ENCODE results near the gene NUMB.
A peak's percentile ranks its signal among the peaks of the same experiment; 100 is the strongest.

The NUMB gene

DNA sequence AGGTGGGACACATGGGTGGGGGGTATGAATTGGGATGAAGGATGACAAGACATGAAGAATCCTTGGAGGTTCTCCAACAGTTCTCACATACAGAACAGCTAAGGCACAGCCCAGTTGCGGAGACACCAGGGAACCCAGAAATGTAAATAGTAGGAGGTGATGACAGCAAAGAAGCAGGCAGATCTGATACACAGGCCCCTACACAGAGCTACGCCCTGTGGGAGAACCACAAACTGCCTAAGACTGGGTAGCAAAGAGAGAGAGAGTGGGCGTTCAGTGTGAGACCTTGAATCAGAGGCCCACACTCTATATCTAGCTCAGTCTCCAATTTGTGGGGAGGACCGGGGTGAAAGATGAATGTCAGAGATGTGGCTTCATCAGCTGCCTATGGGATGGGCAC, 9.5 kb upstream of the NUMB start:
- no peak overlapping the region for H3K18ac ChIP-seq (ENCODE audit: low read length)
- H3K36me3 ChIP-seq (ENCODE audit: control insufficient read depth in 1 of 2, insufficient read depth in 2 of 2, low read length in 2 of 2): no peaks in the 10 kb centered on the region
- no peak overlapping the region for H4K8ac ChIP-seq (ENCODE audit: low read depth, low read length)
- no peaks in the 10 kb centered on the region for H3K27me3 ChIP-seq (ENCODE audit: insufficient read depth, low read length)
- H3K4me1 ChIP-seq (ENCODE audit: control insufficient read depth in 1 of 2, insufficient read depth in 2 of 2, low read length in 2 of 2): peaks cover 2% of the 10 kb centered on the region in 2 experiments
- no peaks in the 10 kb centered on the region for H3K9me3 ChIP-seq (ENCODE audit: insufficient read depth, low read depth, low read length)
- H4K91ac ChIP-seq (ENCODE audit: low read depth, low read length): no peak overlapping the region
- H3K4me3 ChIP-seq (ENCODE audit: low read depth, low read length): no peak overlapping the region
- H3K79me2 ChIP-seq (ENCODE audit: control insufficient read depth, insufficient read depth, low read length, poor library complexity): no peaks in the 10 kb centered on the region
- no peak overlapping the region for H3K9ac ChIP-seq (ENCODE audit: low read length)
- no peak overlapping the region for H3K4me2 ChIP-seq (ENCODE audit: low read length)
- H3K14ac ChIP-seq (ENCODE audit: low read length): no peak overlapping the region
- H3K23ac ChIP-seq (ENCODE audit: low read length): no peak overlapping the region
- H3K27ac ChIP-seq (ENCODE audit: low read depth, low read length): no peak overlapping the region
- no peak overlapping the region for H2BK120ac ChIP-seq (ENCODE audit: insufficient read depth, low read length, poor library complexity)
- no peak overlapping the region for H2BK5ac ChIP-seq (ENCODE audit: low read depth, low read length, poor library complexity)
- H2AK5ac ChIP-seq (ENCODE audit: low read length): no peak overlapping the region
- DNase-seq: no peak
- H2AFZ ChIP-seq (ENCODE audit: insufficient read depth, low read length, poor library complexity): no peak overlapping the region
- WGBS (ENCODE audit: extremely low coverage, insufficient coverage, insufficient read length): no CpG with 5 or more reads among the region's 4 CpGs
- no peak overlapping the region for H4K12ac ChIP-seq (ENCODE audit: low read depth, low read length)
- H3K4ac ChIP-seq (ENCODE audit: low read depth, low read length): no peak overlapping the region
- no peak overlapping the region for H2BK12ac ChIP-seq (ENCODE audit: low read length)
- no peaks in the 10 kb centered on the region for H3K79me1 ChIP-seq (ENCODE audit: low read length)

DNA sequence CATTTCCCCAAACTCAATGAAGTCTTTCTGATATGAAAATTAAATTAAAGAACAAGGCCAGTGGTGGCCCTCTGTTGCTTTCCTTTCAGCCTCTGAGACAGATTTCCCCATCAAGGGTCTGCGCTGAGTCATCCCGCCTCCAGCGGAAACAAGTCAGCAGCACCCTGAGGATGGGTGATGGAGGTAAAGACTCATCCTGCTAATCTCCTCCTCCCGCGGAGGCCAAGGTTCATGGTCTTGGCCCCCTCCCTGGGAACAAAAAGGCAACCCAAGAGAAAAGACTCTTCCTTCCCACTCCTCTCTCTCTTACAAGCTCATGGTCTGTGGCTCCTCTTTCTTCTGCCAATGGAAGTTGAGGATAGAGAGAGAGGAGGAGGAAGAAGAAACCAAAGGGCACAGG, 9.0 kb upstream of the NUMB start:
- no CpG with 5 or more reads among the region's 5 CpGs for WGBS (ENCODE audit: extremely low coverage, insufficient coverage, insufficient read length)
- Histone ChIP-seq H3K79me2 (ENCODE audit: control insufficient read depth, insufficient read depth, low read length, poor library complexity) (no peaks in the 10 kb centered on the region), H3K9me3 (ENCODE audit: insufficient read depth, low read depth, low read length) (no peaks in the 10 kb centered on the region)

DNA sequence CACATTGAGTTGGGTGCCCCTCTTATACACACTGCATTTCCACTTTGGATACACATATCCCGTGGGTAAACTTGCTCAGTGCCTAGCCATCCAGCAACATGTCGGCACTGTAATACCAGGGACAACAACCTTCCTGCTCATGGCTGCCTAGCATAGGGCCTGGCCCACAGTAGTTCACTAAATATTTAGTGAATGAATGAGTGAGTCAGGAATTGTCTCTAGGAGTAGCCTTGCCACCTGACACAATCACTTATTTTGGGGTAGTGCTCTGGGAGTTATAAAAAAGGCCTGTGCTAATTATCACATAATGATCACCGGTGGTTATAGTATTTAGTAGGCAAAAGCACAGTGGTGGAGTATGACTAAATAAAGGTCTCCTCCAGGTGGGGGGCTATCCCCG, 8.5 kb upstream of the NUMB start:
- H3K23ac ChIP-seq (ENCODE audit: low read length): no peak overlapping the region
- H2BK5ac ChIP-seq (ENCODE audit: low read depth, low read length, poor library complexity): no peak overlapping the region
- no peaks in the 10 kb centered on the region for H3K27me3 ChIP-seq (ENCODE audit: insufficient read depth, low read length)
- no peak overlapping the region for H4K12ac ChIP-seq (ENCODE audit: low read depth, low read length)
- no peak for DNase-seq
- H3K4me2 ChIP-seq (ENCODE audit: low read length): no peak overlapping the region
- no peak overlapping the region for H3K14ac ChIP-seq (ENCODE audit: low read length)
- H3K36me3 ChIP-seq (ENCODE audit: control insufficient read depth in 1 of 2, insufficient read depth in 2 of 2, low read length in 2 of 2): no peaks in the 10 kb centered on the region
- peaks cover 2 to 3% of the 10 kb centered on the region in 2 experiments for H3K4me1 ChIP-seq (ENCODE audit: control insufficient read depth in 1 of 2, insufficient read depth in 2 of 2, low read length in 2 of 2)
- H3K4me3 ChIP-seq (ENCODE audit: low read depth, low read length): no peak overlapping the region
- no peak overlapping the region for H3K9ac ChIP-seq (ENCODE audit: low read length)
- H3K79me2 ChIP-seq (ENCODE audit: control insufficient read depth, insufficient read depth, low read length, poor library complexity): no peaks in the 10 kb centered on the region
- H3K4ac ChIP-seq (ENCODE audit: low read depth, low read length): no peak overlapping the region
- no peaks in the 10 kb centered on the region for H3K9me3 ChIP-seq (ENCODE audit: insufficient read depth, low read depth, low read length)
- H3K18ac ChIP-seq (ENCODE audit: low read length): no peak overlapping the region
- no peak overlapping the region for H2AFZ ChIP-seq (ENCODE audit: insufficient read depth, low read length, poor library complexity)
- no peak overlapping the region for H2BK120ac ChIP-seq (ENCODE audit: insufficient read depth, low read length, poor library complexity)
- H3K79me1 ChIP-seq (ENCODE audit: low read length): no peaks in the 10 kb centered on the region
- H3K27ac ChIP-seq (ENCODE audit: low read depth, low read length): no peak overlapping the region
- no peak overlapping the region for H2BK12ac ChIP-seq (ENCODE audit: low read length)
- no peak overlapping the region for H4K8ac ChIP-seq (ENCODE audit: low read depth, low read length)
- WGBS (ENCODE audit: extremely low coverage, insufficient coverage, insufficient read length): no CpG with 5 or more reads among the region's 4 CpGs
- H2AK5ac ChIP-seq (ENCODE audit: low read length): no peak overlapping the region
- H4K91ac ChIP-seq (ENCODE audit: low read depth, low read length): no peak overlapping the region

More for the DNA sequence above, 9.0 kb upstream of the NUMB start:
- no peak overlapping the region for H3K27ac ChIP-seq (ENCODE audit: low read depth, low read length)
- no peak overlapping the region for H2AK5ac ChIP-seq (ENCODE audit: low read length)
- no peak overlapping the region for H2AFZ ChIP-seq (ENCODE audit: insufficient read depth, low read length, poor library complexity)
- H3K18ac ChIP-seq (ENCODE audit: low read length): no peak overlapping the region
- no peak overlapping the region for H4K12ac ChIP-seq (ENCODE audit: low read depth, low read length)
- no peak overlapping the region for H3K4ac ChIP-seq (ENCODE audit: low read depth, low read length)
- peaks cover 2 to 3% of the 10 kb centered on the region in 2 experiments for H3K4me1 ChIP-seq (ENCODE audit: control insufficient read depth in 1 of 2, insufficient read depth in 2 of 2, low read length in 2 of 2)
- H3K14ac ChIP-seq (ENCODE audit: low read length): no peak overlapping the region
- H2BK5ac ChIP-seq (ENCODE audit: low read depth, low read length, poor library complexity): no peak overlapping the region
- no peak overlapping the region for H3K9ac ChIP-seq (ENCODE audit: low read length)
- H2BK120ac ChIP-seq (ENCODE audit: insufficient read depth, low read length, poor library complexity): no peak overlapping the region
- H3K79me1 ChIP-seq (ENCODE audit: low read length): no peaks in the 10 kb centered on the region
- H3K36me3 ChIP-seq (ENCODE audit: control insufficient read depth in 1 of 2, insufficient read depth in 2 of 2, low read length in 2 of 2): no peaks in the 10 kb centered on the region
- H3K23ac ChIP-seq (ENCODE audit: low read length): no peak overlapping the region
- DNase-seq: peak; percentile 55 to 65
- H2BK12ac ChIP-seq (ENCODE audit: low read length): no peak overlapping the region
- H3K27me3 ChIP-seq (ENCODE audit: insufficient read depth, low read length): no peaks in the 10 kb centered on the region
- no peak overlapping the region for H3K4me3 ChIP-seq (ENCODE audit: low read depth, low read length)
- no peak overlapping the region for H4K8ac ChIP-seq (ENCODE audit: low read depth, low read length)
- H4K91ac ChIP-seq (ENCODE audit: low read depth, low read length): no peak overlapping the region
- no peak overlapping the region for H3K4me2 ChIP-seq (ENCODE audit: low read length)

DNA sequence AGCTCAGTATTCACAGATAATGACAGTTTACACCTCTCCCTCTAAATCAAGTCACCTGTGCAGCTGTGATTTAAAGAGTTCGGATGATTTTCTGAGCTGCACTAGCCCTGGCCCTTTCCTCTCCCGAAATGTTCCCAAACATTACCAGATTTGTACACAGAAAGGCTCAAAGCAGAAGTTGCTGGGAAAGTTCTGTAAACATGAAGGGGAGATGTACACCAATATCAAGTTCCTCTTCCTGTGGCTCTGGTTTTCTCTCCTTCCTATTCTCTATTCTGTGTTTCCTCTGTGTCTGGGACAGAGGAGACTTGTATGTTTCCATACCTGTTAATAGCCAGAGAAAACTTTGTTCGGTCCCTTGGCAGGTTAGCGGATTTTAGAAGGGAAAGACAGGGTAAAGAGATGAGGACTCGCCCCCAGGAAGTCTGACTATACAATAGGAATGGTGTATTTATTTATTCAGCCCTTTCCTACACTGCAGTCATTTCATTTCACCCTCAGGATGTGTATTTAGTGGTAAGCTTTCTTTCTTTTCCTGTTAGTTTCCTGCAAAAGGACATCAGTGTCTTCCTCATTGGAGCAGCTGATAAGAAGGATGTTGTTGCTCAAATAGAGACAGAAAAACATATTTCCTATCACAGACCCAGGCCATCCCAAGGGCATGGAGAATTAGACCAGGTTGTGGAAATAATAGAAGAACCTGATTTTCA, 7.6 kb upstream of the NUMB start:
- H3K36me3 ChIP-seq (ENCODE audit: control insufficient read depth in 1 of 2, insufficient read depth in 2 of 2, low read length in 2 of 2): no peaks in the 10 kb centered on the region
- H2BK120ac ChIP-seq (ENCODE audit: insufficient read depth, low read length, poor library complexity): no peak overlapping the region
- no peaks in the 10 kb centered on the region for H3K27me3 ChIP-seq (ENCODE audit: insufficient read depth, low read length)
- H4K12ac ChIP-seq (ENCODE audit: low read depth, low read length): no peak overlapping the region
- H2BK12ac ChIP-seq (ENCODE audit: low read length): no peak overlapping the region
- H3K23ac ChIP-seq (ENCODE audit: low read length): no peak overlapping the region
- no peak overlapping the region for H3K18ac ChIP-seq (ENCODE audit: low read length)
- no peak overlapping the region for H4K91ac ChIP-seq (ENCODE audit: low read depth, low read length)
- no peak overlapping the region for H3K4me2 ChIP-seq (ENCODE audit: low read length)
- peaks cover 2 to 3% of the 10 kb centered on the region in 2 experiments for H3K4me1 ChIP-seq (ENCODE audit: control insufficient read depth in 1 of 2, insufficient read depth in 2 of 2, low read length in 2 of 2)
- H2AK5ac ChIP-seq (ENCODE audit: low read length): no peak overlapping the region
- no peaks in the 10 kb centered on the region for H3K9me3 ChIP-seq (ENCODE audit: insufficient read depth, low read depth, low read length)
- H4K8ac ChIP-seq (ENCODE audit: low read depth, low read length): no peak overlapping the region
- no peak overlapping the region for H2AFZ ChIP-seq (ENCODE audit: insufficient read depth, low read length, poor library complexity)
- no peak overlapping the region for H3K14ac ChIP-seq (ENCODE audit: low read length)
- no peak overlapping the region for H3K9ac ChIP-seq (ENCODE audit: low read length)
- no peaks in the 10 kb centered on the region for H3K79me2 ChIP-seq (ENCODE audit: control insufficient read depth, insufficient read depth, low read length, poor library complexity)
- no peak overlapping the region for H3K4me3 ChIP-seq (ENCODE audit: low read depth, low read length)
- no peaks in the 10 kb centered on the region for H3K79me1 ChIP-seq (ENCODE audit: low read length)
- no peak overlapping the region for H3K4ac ChIP-seq (ENCODE audit: low read depth, low read length)
- H2BK5ac ChIP-seq (ENCODE audit: low read depth, low read length, poor library complexity): no peak overlapping the region
- WGBS (ENCODE audit: extremely low coverage, insufficient coverage, insufficient read length): no CpG with 5 or more reads among the region's 5 CpGs
- peak in 1 of 2 donors; percentile 18 for DNase-seq
- no peak overlapping the region for H3K27ac ChIP-seq (ENCODE audit: low read depth, low read length)
